ENCODE measurements around the gene EEF2K. TPM values are rescaled to one million over a fixed set of nuclear protein-coding genes. Genes with fewer than 3 reads are reported as not detected.
"Not testable (repeated sequence)": the region's sequence is repeated elsewhere in the genome, so short reads cannot be mapped to it uniquely, and the experiment has no call there.

The EEF2K gene
- total RNA-seq, 1 donor from 2014 or later: 33.8 TPM

GRCh38 chr16:22189473-22190080 is 16.5 kb upstream of the EEF2K start:
- peak in 1 of 2 donors; percentile 73 for DNase-seq (ENCODE audit: low read depth in 2 of 2)

GRCh38 chr16:22190081-22190775 is 15.8 kb upstream of the EEF2K start:
- DNase-seq (ENCODE audit: low read depth in 2 of 2): peak; percentile 56 to 81

GRCh38 chr16:22190776-22191531 is 15.1 kb upstream of the EEF2K start:
- peak; percentile 99 to 100 for DNase-seq (ENCODE audit: low read depth in 2 of 2)

GRCh38 chr16:22191532-22192260 is 14.4 kb upstream of the EEF2K start:
- peak in 1 of 2 donors; percentile 58 for DNase-seq (ENCODE audit: low read depth in 2 of 2)

GRCh38 chr16:22192261-22193062 is 13.6 kb upstream of the EEF2K start:
- DNase-seq (ENCODE audit: low read depth in 2 of 2): peak; percentile 76 to 99

- no peak for DNase-seq (ENCODE audit: low read depth in 2 of 2)
These were observed 13.0 kb upstream of the EEF2K start for GRCh38 chr16:22193063-22193411.

- DNase-seq (ENCODE audit: low read depth in 2 of 2): no peak
These were observed 11.2 kb upstream of the EEF2K start for GRCh38 chr16:22194707-22195444.

- no peak for DNase-seq (ENCODE audit: low read depth in 2 of 2)
These were observed 10.7 kb upstream of the EEF2K start for GRCh38 chr16:22195445-22195694.

- peak; percentile 83 to 90 for DNase-seq (ENCODE audit: low read depth in 2 of 2)
These were observed 10.2 kb upstream of the EEF2K start for GRCh38 chr16:22195695-22196558.

GRCh38 chr16:22196559-22197168 is 9.4 kb upstream of the EEF2K start:
- not testable (repeated sequence) for DNase-seq (ENCODE audit: low read depth in 2 of 2)

- no peak for DNase-seq (ENCODE audit: low read depth in 2 of 2)
These were observed 7.4 kb upstream of the EEF2K start for GRCh38 chr16:22198547-22199293.

- DNase-seq (ENCODE audit: low read depth in 2 of 2): no peak
These were observed 3.8 kb upstream of the EEF2K start for GRCh38 chr16:22202261-22202637.

- DNase-seq (ENCODE audit: low read depth in 2 of 2): no peak
These were observed 3.0 kb upstream of the EEF2K start for GRCh38 chr16:22203091-22203490.

GRCh38 chr16:22204091-22204655 is 1.9 kb upstream of the EEF2K start:
- no peak for DNase-seq (ENCODE audit: low read depth in 2 of 2)

- no peak for DNase-seq (ENCODE audit: low read depth in 2 of 2)
These were observed 483 bp upstream of the EEF2K start for GRCh38 chr16:22205577-22206012.

GRCh38 chr16:22206842-22207714 is 1.0 kb downstream of the EEF2K start:
- DNase-seq (ENCODE audit: low read depth in 2 of 2): peak; percentile 66 to 88

- no peak for DNase-seq (ENCODE audit: low read depth in 2 of 2)
These were observed 1.8 kb downstream of the EEF2K start for GRCh38 chr16:22207715-22208360.
